Fibroblast of mammary gland (primary cell): ENCODE results near the gene WDR4.
"Not testable (repeated sequence)": the region's sequence is repeated elsewhere in the genome, so short reads cannot be mapped to it uniquely, and the experiment has no call there.

Experiments used
- DNase-seq: peaks from one replicate; pipeline ENCODE4 v3.0.0-alpha.2; 2010; ENCODE audit warnings: low read depth
- H3K4me3 ChIP-seq: 2 replicates; pipeline ENCODE4 v1.5.1; 2011; ENCODE audit warnings: low read depth, mild to moderate bottlenecking, low read length, moderate library complexity; ENCODE audit not compliant: control insufficient read depth
- TF ChIP-seq, protein P1 (sequence below): conservative IDR thresholded peaks from 2 replicates; pipeline ENCODE4 v1.5.1; 2011; ENCODE audit warnings: low read depth, low read length, inconsistent platforms; ENCODE audit not compliant: control insufficient read depth, insufficient read depth

WDR4 gene

GRCh38 chr21:42844411-42845113 lies 34.8 kb downstream of the WDR4 start:
- TF ChIP-seq, protein P1, sequence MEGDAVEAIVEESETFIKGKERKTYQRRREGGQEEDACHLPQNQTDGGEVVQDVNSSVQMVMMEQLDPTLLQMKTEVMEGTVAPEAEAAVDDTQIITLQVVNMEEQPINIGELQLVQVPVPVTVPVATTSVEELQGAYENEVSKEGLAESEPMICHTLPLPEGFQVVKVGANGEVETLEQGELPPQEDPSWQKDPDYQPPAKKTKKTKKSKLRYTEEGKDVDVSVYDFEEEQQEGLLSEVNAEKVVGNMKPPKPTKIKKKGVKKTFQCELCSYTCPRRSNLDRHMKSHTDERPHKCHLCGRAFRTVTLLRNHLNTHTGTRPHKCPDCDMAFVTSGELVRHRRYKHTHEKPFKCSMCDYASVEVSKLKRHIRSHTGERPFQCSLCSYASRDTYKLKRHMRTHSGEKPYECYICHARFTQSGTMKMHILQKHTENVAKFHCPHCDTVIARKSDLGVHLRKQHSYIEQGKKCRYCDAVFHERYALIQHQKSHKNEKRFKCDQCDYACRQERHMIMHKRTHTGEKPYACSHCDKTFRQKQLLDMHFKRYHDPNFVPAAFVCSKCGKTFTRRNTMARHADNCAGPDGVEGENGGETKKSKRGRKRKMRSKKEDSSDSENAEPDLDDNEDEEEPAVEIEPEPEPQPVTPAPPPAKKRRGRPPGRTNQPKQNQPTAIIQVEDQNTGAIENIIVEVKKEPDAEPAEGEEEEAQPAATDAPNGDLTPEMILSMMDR, result no peak
- no peak overlapping the region for H3K4me3 ChIP-seq
- DNase-seq, result no peak

DNA sequence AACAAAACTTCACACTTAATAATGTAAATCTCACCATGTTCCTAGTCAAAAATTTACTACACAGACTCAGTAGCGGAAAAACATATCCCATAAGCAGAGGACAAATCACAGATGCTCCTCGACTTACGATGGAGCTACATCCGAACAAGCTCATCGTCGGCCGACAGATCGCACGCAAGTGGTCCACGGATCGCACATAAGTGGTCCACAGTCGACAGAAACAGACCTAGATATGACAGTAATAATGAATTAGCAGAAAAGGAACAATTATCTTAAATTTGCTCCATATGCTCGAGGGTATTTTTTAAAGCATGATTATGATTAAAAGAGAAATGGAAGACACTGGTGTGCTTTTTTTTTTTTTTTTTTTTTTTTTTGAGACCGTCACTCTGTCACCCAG lies 36.3 kb downstream of the WDR4 start:
- no peak for DNase-seq

DNA sequence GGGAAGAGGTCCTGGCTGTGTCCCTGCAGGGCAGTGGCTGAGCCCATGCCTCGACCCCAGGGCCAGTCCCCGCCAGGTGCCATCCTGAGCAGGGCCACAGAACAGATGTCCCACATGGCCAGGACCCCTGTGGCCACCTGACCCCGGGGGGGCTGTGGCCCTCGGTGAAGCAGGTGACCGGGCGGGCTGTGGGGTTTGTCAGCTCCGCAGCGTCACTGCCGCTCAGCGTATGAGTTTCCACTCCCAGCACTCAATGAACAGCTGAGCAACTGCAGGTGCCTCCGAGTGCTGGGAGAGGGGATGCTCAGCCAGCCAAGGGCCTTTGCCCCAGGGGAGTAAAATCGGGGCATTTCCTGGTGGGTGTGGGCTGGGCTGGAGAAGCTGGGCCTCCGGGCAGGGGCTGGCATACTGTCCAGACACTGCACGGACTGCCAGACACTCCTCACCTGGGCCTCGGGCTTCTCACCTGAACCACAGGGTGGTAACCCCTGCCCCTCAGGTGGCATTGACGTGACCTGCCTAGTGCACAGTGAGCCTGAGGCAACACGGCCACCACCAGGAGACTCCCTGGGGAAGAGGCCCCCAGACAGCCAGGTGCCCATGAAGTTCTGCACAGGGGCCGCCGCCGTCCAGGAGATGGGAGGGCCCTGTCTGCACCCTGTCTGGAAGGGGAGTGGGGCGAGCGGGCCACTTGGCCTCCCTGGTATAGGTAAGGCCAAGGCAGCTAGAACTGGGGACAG lies 37.3 kb downstream of the WDR4 start:
- H3K4me3 ChIP-seq, DNase-seq: not testable (repeated sequence)

More for the DNA sequence above, 36.3 kb downstream of the WDR4 start:
- TF ChIP-seq, protein P1, result no peak
- no peak overlapping the region for H3K4me3 ChIP-seq

GRCh38 chr21:42841156-42841915 lies 38.0 kb downstream of the WDR4 start:
- DNase-seq, result no peak
- no peak overlapping the region for H3K4me3 ChIP-seq
- TF ChIP-seq, protein P1, result no peak

GRCh38 chr21:42840411-42841155 lies 38.8 kb downstream of the WDR4 start:
- H3K4me3 ChIP-seq, result no peak overlapping the region
- DNase-seq, result no peak
- TF ChIP-seq, protein P1, result no peak

DNA sequence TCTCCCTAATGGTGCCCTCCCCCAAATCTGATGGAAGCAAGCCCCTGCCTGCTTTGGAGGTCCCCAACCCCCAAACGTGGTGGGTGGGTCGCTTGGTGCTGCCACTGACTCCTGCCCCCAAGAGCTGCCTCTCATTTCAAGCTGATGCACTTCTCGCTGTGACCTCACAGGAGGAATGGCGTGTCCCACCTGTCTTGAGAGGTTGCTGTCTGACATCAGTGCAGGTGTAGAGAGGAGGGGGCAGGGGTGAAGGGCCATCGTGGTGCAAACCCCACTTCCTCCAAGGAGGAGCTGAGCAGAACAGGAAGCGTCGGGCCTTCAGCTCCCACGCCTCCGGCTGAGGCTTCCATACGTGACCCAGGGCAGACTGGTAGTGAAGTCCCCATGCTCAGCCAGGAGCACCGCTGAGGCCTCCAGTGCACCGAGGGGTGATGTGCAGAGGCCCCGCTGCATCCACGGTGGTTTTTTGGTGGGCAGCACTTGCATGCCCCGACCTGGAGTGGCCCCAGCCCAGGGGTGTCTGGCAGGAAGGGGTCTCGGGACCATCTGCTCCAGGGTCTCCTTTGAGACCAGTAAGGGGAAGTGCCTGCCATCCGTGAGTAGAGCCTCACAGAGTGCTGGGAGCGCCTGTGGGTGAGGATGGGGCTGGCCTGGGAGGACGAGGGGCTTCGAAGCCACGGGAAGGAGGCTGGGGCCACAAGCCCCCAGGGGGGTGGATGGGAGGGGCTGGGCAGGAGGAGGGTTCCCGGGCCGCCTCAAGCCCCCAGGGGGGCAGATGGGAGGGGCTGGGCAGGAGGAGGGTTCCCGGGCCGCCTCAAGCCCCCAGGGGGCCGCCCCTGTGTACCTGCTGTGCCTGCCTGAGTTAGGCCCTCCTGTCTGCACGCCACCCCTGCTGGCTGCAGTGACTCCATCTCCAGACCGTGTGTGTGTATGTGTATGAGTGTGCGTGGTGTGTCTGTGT lies 39.8 kb downstream of the WDR4 start:
- no peak for DNase-seq
- no peak overlapping the region for H3K4me3 ChIP-seq
- TF ChIP-seq, protein P1, result no peak

DNA sequence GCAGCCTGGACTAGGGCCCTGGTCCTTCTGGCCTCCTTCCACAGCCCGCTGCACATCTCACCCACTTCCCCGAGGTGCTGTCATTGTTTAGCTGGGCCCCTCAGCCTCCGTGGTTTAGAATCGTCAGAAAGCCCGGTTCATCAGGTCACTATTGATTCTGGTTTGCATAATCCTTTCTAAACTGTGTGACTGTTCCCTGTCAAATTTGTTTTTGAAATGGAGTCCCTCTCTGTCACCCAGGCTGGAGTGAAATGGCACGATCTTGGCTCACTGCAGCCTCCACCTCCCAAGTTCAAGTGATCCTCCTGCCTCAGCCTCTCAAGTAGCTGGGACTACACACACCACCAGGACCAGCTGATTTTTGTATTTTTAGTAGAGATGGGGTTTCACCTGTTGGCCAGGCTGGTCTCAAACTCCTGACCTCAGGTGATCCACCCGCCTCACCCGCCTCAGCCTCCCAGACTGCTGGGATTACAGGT lies 41.1 kb downstream of the WDR4 start:
- not testable (repeated sequence) for H3K4me3 ChIP-seq, DNase-seq
